PC-9 (cell line): ENCODE data around the gene AUTS2. TPM values are rescaled to one million over a fixed set of nuclear protein-coding genes. Genes with fewer than 3 reads are reported as not detected.

ENCODE experiments used
- BruUV-seq: library from RNA; stranded (reverse); fragments of 400-500 nt; replicated peaks from 2 replicates; lab custom pipeline; 2021; lab: Mats Ljungman, UMichigan
- CTCF ChIA-PET: fragments of 300-600 bp; sonication (Branson Sonifier 250); formaldehyde crosslinking; loops from one replicate; lab custom pipeline; 2022; ENCODE audit warnings: antibody characterized with exemption; lab: Charles Lee
- POLR2A ChIA-PET: fragments of 300-600 bp; sonication (Branson Sonifier 250); formaldehyde crosslinking; loops from one replicate; lab custom pipeline; 2022; ENCODE audit warnings: antibody characterized with exemption; ENCODE audit not compliant: unreplicated experiment; lab: Charles Lee
- DNase-seq, 2 experiments: peaks; one replicate each; pipeline versions ENCODE4 v3.0.0 to v3.0.0-alpha.2; 2015 to 2022; ENCODE audit warnings: mixed read lengths in 1 of 2
- H2AFZ ChIP-seq: fragments of 200-600 bp; sonication (generic); 2 replicates; pipeline ENCODE4 v1.8.1; 2017; ENCODE audit warnings: antibody characterized with exemption
- H3F3A ChIP-seq: fragments of 200-600 bp; sonication (generic); 2 replicates; pipeline ENCODE4 v1.8.1; 2017; ENCODE audit warnings: antibody characterized with exemption, mild to moderate bottlenecking, low read depth; ENCODE audit not compliant: insufficient read depth
- H3K27ac ChIP-seq: fragments of 200-600 bp; sonication (generic); 2 replicates; pipeline ENCODE4 v1.6.1; 2016; ENCODE audit warnings: mixed run types
- H3K27me3 ChIP-seq: fragments of 200-600 bp; sonication (generic); 2 replicates; pipeline ENCODE4 v1.6.1; 2016; ENCODE audit warnings: low read depth, mixed run types; ENCODE audit not compliant: insufficient read depth
- H3K36me3 ChIP-seq: fragments of 200-600 bp; sonication (generic); 2 replicates; pipeline ENCODE4 v1.6.1; 2016; ENCODE audit warnings: low read depth, mixed run types
- H3K4me1 ChIP-seq: fragments of 200-600 bp; sonication (generic); replicated peaks from 2 replicates; pipeline ENCODE4 v1.6.1; 2016; ENCODE audit warnings: mixed run types; ENCODE audit not compliant: insufficient read depth
- H3K4me2 ChIP-seq: fragments of 200-600 bp; sonication (generic); 2 replicates; pipeline ENCODE4 v1.6.1; 2017; ENCODE audit warnings: mixed run types
- H3K4me3 ChIP-seq: fragments of 200-600 bp; sonication (generic); 2 replicates; pipeline ENCODE4 v1.6.1; 2016; ENCODE audit warnings: mixed run types
- H3K79me2 ChIP-seq: fragments of 200-600 bp; sonication (generic); 2 replicates; pipeline ENCODE4 v1.6.1; 2017; ENCODE audit warnings: low read depth, mixed run types
- H3K9me2 ChIP-seq: fragments of 200-600 bp; sonication (generic); 2 replicates; pipeline ENCODE4 v1.8.1; 2017; ENCODE audit warnings: mild to moderate bottlenecking; ENCODE audit not compliant: insufficient read depth
- H3K9me3 ChIP-seq: fragments of 200-600 bp; sonication (generic); 2 replicates; pipeline ENCODE4 v1.8.1; 2016; ENCODE audit warnings: low read depth; ENCODE audit not compliant: insufficient read depth
- H4K20me1 ChIP-seq: fragments of 200-600 bp; sonication (generic); 2 replicates; pipeline ENCODE4 v1.8.1; 2017; ENCODE audit not compliant: insufficient read depth
- CTCF ChIP-seq: fragments of 200-600 bp; sonication (generic); conservative IDR thresholded peaks from 2 replicates; pipeline ENCODE4 v1.6.1; 2017; ENCODE audit warnings: mixed run types, antibody characterized with exemption, mild to moderate bottlenecking, moderate library complexity
- EZH2 ChIP-seq: fragments of 200-600 bp; sonication (generic); IDR thresholded peaks from 2 replicates; pipeline ENCODE4 v1.8.0; 2017; ENCODE audit warnings: antibody characterized with exemption, low read depth
- intact Hi-C: fragments of 100-400 bp; cut with micrococcal nuclease; formaldehyde crosslinking; loops from one replicate; pipeline ENCODE4 v1.10.0; 2022; ENCODE audit not compliant: unreplicated experiment
- total RNA-seq: library from RNA; stranded (reverse); gene quantifications from 2 replicates; pipeline ENCODE4 v1.2.3, GENCODE V29; 2021

The AUTS2 gene
- total RNA-seq, 1 experiment from 2014 or later, result not detected

GRCh38 chr7:69657985-69658384 is 59.7 kb downstream of the AUTS2 start:
- H3K36me3 ChIP-seq, result no peaks in the 10 kb centered on the region
- no peaks in the 10 kb centered on the region for H3K9me3 ChIP-seq
- H3K4me1 ChIP-seq, result no peaks in the 10 kb centered on the region
- no TSS peak for BruUV-seq
- TF ChIP-seq EZH2, result no peak
- POLR2A ChIA-PET, result no interaction called here
- intact Hi-C loops, result no loop called here
- DNase-seq, result no peak
- H4K20me1 ChIP-seq, result no peaks in the 10 kb centered on the region
- no peaks in the 10 kb centered on the region for H3K9me2 ChIP-seq
- no peaks in the 10 kb centered on the region for H3K27me3 ChIP-seq
- H3K4me3 ChIP-seq, result no peak overlapping the region
- no peak overlapping the region for H3K4me2 ChIP-seq
- no peaks in the 10 kb centered on the region for H3K79me2 ChIP-seq
- no peak overlapping the region for H3K27ac ChIP-seq
- no peak overlapping the region for H2AFZ ChIP-seq
- CTCF ChIA-PET, result no interaction called here
- no peaks in the 10 kb centered on the region for H3F3A ChIP-seq

- BruUV-seq, result no TSS peak
- POLR2A ChIA-PET, result no interaction called here
- Histone ChIP-seq H3K79me2 (no peaks in the 10 kb centered on the region), H3K9me3 (no peaks in the 10 kb centered on the region; the same call in 1 of the 2 replicates), H3K9me2 (no peaks in the 10 kb centered on the region), H3F3A (no peaks in the 10 kb centered on the region), H3K27me3 (no peaks in the 10 kb centered on the region), H2AFZ (no peak overlapping the region), H3K4me3 (no peak overlapping the region), H3K27ac (no peak overlapping the region), H3K36me3 (no peaks in the 10 kb centered on the region), H3K4me1 (no peaks in the 10 kb centered on the region), H3K4me2 (no peak overlapping the region), H4K20me1 (no peaks in the 10 kb centered on the region)
- DNase-seq, result no peak
- CTCF ChIA-PET, result no interaction called here
- intact Hi-C loops, result no loop called here
- TF ChIP-seq CTCF (no peak), EZH2 (no peak)
Observed at GRCh38 chr7:69659983-69660382, 61.7 kb downstream of the AUTS2 start.

GRCh38 chr7:69661342-69661741 is 63.1 kb downstream of the AUTS2 start:
- Histone ChIP-seq H2AFZ (no peak overlapping the region), H3K36me3 (no peaks in the 10 kb centered on the region), H3K4me2 (no peak overlapping the region), H3K27me3 (no peaks in the 10 kb centered on the region), H3K9me3 (no peaks in the 10 kb centered on the region; the same call in 1 of the 2 replicates), H3K79me2 (no peaks in the 10 kb centered on the region), H3K4me1 (no peaks in the 10 kb centered on the region), H3F3A (no peaks in the 10 kb centered on the region), H3K27ac (no peak overlapping the region), H3K4me3 (no peak overlapping the region), H4K20me1 (no peaks in the 10 kb centered on the region), H3K9me2 (no peaks in the 10 kb centered on the region)
- ChIA-PET CTCF (no interaction called here), POLR2A (no interaction called here)
- DNase-seq, result no peak
- BruUV-seq, result no TSS peak
- intact Hi-C loops, result no loop called here
- no peak for TF ChIP-seq CTCF
- TF ChIP-seq EZH2, result no peak
